Activated CD8-positive, alpha-beta memory T cell treated with anti-CD3 and anti-CD28 coated beads, Interleukin-2, amount 50 U/mL, for 4 hours (primary cell): Measurements from ENCODE around the gene CAP1.
"Not testable (repeated sequence)": the region's sequence is repeated elsewhere in the genome, so short reads cannot be mapped to it uniquely, and the experiment has no call there.

ENCODE experiments used
- DNase-seq: peaks from one replicate; pipeline ENCODE4 v3.0.0-alpha.2; 2020

The CAP1 gene, protein sequence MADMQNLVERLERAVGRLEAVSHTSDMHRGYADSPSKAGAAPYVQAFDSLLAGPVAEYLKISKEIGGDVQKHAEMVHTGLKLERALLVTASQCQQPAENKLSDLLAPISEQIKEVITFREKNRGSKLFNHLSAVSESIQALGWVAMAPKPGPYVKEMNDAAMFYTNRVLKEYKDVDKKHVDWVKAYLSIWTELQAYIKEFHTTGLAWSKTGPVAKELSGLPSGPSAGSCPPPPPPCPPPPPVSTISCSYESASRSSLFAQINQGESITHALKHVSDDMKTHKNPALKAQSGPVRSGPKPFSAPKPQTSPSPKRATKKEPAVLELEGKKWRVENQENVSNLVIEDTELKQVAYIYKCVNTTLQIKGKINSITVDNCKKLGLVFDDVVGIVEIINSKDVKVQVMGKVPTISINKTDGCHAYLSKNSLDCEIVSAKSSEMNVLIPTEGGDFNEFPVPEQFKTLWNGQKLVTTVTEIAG

DNA sequence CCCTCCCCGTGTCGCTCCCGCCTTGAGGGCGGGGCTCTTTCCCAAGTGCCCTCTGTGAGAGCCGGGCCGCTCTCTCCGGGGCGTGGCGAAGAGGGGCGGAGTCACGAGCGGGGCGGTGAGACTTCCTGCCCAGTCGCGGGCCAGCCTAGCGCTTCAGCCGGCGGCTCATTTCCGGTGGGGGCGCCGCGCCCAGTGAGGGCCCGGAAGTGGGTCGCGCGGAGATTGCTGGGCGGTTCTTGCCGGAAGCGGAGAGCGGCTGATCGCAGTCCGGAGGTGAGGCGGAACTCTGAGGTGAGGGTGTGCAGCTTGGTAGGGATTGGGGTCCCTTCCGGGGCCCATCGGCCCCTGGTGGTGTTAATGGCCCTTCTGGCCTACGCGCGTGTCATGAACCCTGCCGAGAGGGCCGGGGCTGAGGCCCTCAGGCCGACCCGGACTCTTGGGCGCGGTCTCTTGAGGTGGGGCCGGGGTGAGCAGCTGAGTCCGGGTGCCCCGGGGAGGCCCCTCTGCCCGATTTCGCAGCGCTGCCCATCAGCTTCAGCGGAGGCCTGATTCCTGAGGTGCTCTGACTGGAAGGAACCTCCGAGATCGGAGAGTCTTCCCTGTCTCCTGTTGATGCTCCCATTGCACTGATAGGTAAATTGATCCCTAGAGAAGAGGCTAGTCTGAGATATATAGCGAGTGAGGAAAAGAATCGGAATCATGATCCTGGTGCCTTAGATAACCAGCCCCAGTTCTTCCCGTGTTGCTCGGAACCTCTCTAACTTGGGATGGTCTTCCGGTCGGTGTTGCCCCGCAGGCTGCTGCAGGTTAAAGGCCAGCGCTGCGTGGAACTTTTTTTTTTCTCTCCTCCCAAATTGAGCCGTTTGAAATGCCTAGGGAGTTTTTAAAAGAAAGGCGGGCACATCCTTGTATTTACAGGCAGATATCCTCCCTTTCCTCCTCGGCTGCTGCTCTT lies at the start of gene CAP1:
Gene CAP1 (plus strand): TSS at position 219 of the 955 bp plus-strand sequence. CDS start 18,618 bp downstream, outside the sequence.
- peak; percentile 100 for DNase-seq

DNA sequence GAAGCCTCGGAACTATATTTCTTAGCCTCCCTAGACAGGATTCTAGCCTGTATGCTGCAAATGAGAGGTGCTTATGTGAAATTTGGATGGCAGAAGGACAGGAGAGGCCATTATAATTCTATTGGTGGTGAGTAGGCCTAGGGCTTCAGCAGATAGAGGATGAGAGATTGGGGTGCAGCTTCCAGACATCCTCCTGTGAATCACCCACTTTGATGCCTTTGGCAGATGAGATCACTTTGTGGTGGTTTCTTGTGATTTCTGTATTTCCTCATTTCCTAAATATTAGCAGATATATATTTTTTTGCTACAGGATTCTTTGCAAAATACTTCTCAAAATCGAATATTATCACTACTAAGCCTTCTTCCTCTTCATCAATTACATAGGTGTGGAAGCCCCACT lies 48.3 kb upstream of the CAP1 start:
- DNase-seq = no peak

DNA sequence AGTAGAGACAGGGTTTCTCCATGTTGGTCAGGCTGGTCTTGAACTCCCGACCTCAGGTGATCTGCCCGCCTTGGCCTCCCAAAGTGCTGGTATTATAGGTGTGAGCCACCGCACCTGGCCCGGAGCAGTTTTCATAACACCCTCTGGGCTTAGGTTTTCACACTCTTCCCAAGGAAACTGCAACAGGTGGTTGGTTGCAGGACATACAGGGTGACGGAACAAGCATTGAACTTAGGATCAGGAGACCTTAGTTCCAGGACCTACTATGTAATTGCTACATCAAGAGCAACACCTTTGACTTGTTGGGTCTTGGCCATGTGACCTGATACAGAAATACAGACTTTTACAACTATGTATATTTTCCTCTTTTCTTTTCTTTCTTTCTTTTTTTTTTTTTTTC lies 47.6 kb upstream of the CAP1 start:
- DNase-seq = no peak

DNA sequence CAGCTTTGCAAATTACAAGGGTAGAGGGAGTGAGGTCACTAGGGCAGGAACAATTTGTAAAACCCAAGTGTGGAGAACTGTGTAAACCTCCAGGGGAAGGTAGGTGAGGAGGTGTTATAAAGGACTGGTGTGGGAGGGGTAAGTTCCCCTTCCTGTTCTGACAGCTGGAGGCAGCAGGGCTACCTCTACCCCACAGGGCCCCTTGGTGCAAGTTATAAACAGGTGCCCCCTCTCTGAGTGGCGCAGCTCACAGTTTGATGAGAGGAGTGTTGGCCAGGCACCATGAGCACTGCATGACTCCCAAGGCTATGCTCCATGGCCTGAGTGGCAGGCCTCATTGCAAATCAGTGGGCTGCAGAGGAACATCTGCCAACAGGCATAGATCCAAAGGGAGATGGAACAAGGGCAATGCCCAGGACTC lies 44.5 kb upstream of the CAP1 start:
- no peak for DNase-seq

DNA sequence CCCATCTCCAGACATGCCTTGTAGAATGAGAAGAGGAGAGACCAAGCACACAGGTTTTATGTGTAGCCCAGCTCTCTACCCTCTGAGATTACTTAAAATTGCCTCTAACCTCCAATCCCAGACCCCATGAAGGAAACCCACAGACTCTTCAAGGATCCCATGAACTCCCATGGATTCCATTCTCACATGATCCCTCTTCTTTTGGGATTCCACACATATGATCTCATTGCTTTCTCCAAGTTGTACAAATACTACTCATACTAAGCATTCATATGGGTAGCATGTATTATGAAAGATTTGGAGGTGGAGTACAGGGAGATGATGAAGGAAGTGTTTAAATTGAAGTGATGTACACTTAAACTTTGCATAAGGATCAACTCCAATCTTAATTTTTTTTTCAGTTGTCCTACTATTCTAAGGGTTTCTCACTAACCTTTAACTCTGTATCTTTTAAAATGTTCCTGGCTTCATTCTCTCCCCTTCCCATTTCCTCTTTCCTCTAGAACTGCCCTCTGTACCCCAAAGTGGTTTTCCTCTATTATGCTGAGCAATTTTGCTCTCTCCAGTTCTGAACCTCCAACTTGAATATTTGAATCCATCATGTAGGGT lies 44.0 kb upstream of the CAP1 start:
- no peak for DNase-seq

DNA sequence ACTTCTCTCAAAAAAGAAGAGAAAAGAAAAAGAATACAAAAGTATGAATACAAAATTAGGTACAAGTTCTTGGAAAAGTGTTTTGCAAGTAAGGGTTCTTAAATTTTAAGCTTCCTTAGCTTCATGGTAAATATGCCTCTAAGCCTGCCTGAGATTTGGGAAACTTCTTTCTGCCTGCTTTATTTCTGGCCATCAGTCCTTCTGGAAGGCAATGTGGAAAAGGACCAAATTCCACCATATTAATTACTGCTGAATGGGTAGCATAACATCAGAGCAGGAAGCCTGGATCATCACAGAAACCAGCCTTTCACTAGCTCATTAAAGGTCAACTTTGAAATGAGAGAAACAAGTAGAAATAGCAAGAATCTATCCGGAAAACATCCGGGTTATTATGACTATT lies 39.1 kb upstream of the CAP1 start:
- no peak for DNase-seq

DNA sequence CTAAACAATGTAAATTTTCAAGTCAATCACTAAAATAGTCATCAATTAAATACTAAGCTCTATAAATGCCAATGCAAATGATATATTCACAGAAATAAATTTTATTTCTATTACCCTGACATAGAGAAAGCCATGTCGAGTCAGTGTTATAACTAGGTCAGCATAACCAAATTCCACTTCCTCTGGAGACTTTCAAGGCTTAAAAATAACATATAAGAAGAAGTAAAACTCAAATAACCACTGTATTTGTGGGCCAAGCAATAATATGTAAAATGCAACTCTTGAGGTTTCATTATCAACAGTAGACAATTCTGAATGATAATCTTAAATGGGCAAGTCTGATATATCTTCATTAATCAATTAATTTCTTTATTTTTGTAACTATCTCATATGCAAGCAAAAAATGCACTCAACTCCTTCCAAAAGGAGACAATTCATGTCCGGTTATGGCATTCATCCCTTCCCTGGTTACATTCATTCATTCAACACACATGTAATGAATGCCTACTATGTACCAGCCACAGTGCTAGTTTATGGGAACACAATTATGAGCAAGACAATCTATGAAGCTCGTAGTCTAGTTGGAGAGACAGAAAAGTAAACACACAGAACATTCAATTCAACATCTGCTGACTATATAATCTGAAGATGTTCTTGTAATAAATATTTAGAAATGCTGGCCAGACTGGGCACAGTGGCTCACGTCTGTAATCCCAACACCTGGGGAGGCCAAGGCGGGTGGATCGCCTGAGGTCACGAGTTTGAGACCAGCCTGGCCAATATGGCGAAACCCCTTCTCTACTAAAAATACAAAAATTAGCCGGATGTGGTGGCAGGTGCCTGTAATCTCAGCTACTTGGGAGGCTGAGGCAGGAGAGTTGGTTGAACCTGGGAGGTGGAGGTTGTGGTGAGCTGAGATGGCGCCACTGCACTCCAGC lies 37.1 kb upstream of the CAP1 start:
- no peak for DNase-seq

GRCh38 chr1:40004857-40005256 lies 35.7 kb upstream of the CAP1 start:
- no peak for DNase-seq

DNA sequence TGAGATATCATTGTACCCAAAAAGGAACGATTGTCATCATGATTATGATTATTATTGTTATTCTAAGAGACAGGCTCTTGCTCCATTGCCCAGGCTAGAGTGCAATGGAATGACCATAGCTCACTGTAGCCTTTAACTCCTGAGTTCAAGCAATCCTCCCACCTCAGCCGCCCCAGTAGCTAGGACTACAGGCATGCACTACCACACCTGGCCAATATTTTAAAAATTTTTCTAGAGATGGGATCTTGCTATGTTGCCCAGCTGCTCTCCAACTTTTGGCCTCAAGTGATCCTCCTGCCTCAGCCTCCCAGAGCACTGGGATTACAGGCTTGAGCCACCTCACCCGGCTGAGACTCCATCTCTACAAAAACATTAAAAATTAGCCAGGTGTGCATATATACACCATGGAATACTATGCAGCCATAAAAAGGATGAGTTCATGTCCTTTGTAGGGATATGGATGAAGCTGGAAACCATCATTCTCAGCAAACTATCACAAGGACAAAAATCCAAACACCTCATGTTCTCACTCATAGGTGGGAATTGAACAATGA lies 33.0 kb upstream of the CAP1 start:
- not testable (repeated sequence) for DNase-seq

- DNase-seq = no peak
Observed at GRCh38 chr1:40011198-40011597, 29.3 kb upstream of the CAP1 start.

- no peak for DNase-seq
Observed at GRCh38 chr1:40014253-40014706, 26.2 kb upstream of the CAP1 start.

GRCh38 chr1:40014812-40015594 lies 25.5 kb upstream of the CAP1 start:
- DNase-seq = no peak

DNA sequence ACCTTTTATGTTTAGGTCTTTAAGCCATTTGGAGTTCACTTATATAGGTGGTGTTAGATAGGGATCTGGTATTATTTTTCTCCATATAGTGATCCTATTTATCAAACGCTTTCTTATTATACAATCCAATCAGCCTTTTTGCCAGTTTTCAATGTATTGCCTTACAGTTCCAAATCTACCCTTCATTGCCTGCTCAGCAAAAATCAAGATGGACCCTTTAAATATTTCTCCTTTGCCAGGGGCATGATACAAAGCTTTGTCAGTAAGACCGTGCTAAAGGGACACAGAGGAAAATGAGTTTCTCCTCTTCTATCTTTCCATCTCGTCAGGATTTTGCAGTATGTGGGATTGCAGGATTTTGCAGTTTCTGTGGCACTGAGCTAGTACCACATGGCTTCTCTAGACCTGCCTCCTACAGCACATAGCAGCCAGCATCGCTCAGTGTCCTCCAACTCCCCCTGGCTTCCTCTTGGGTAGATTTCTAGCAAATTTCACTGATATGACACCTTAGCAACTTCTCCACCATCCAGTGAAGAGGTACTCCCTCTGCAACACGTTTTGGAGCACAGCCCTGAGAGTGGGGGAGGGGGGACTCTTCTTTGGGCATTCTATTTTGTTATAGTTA lies 22.5 kb upstream of the CAP1 start:
- no peak for DNase-seq

DNA sequence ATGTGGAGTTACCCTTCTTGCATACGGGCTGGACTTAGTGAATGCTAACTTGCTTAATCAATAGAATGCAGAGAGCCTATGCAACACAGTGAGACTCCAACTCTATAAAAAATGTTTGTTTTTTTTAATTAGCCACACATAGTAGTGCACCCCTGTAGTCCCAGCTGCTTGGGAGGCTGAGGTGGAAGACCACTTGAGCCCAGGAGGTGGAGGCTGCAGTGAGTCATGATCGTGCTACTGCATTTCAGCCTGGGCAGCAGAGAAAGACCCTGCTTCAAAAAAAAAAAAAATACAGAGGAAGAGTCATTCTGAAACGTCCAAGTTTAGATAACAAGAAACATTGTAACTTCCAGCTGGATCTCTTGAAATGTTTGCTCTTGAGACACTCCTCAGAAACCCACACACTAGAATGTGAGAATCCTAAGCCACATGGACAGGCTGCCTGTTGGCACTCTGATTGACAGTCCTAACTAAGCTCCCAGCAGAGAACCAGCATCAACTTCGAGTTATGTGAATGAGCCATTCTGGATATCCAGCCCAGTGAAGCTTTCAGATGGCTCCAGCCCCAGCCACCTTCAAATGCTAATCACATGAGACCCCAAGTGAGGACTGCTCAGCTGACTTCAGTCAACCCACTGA lies 20.0 kb upstream of the CAP1 start:
- no peak for DNase-seq

GRCh38 chr1:40023379-40023944 lies 17.1 kb upstream of the CAP1 start:
- DNase-seq = no peak

GRCh38 chr1:40024671-40025070 lies 15.9 kb upstream of the CAP1 start:
- DNase-seq = no peak

- no peak for DNase-seq
Observed at GRCh38 chr1:40027647-40028046, 12.9 kb upstream of the CAP1 start.

DNA sequence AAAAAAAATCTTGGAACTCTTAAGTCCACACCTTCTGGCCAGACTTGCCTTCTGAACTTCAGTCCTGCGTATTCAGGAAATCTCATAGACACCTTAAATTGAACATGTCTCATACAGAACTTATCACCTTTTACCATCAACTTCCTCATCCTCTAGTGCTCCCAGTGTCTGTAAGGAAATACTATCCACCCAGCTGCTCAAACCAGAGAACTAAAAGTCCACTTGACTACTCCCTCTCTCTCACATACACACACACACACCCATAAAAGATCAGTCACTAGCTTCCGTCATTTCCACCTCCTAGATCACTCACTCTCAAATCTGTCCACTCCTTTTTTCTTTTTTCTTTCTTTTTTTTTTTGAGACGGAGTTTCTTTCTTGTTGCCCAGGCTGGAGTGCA lies 10.9 kb upstream of the CAP1 start:
- no peak for DNase-seq

DNA sequence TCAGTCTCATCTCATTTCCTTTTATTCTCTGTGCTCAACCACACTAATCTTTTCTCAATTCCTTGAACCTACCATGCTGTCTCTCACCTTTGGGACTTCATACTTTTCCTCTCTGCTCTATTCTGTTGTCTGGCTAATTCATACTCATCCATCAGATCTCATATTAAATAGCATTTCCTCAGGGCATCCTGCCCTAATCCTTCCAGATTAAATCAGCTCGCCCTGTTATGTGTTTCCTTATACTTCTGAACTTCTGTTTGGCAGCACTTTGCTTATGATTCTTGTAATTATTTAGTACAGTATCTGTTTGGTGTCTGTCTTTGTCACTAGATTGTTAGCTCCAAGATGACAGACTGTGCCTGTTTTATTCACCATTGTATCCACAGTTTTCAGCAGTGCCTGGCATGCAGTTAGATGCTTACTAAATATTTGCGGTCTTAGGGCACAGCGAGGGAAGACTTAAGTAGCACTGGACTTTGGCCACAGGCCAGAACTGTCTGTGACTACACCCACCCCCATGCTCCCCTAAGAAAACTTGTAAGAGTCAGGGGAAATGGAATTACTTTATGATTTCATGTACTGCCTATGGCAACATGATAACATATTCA lies 9.9 kb upstream of the CAP1 start:
- no peak for DNase-seq
